IPS-NIHi7 (cell line): ENCODE measurements around the gene PHKA2.
A peak's percentile ranks its signal among the peaks of the same experiment; 100 is the strongest.
"Not testable (repeated sequence)": the region's sequence is repeated elsewhere in the genome, so short reads cannot be mapped to it uniquely, and the experiment has no call there.

Experiments
- DNase-seq: peaks from one replicate; pipeline ENCODE4 v3.0.0; 2012; ENCODE audit warnings: mixed read lengths; ENCODE audit errors: extremely low spot score

PHKA2 gene

DNA sequence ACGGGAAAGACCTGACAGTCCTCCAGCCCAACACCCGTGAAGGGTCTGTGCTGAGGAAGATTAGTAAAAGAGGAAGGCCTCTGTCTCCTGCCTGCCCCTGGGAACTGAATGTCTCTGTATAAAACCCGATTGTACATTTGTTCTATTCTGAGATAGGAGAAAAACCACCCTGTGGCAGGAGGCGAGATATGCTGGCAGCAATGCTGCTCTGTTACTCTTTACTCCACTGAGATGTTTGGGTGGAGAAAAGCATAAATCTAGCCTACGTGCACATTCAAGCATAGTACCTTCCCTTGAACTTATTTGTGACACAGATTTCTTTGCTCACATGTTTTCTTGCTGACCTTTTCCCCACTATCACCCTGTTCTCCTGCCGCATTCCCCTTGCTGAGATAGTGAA is 3.7 kb downstream of the PHKA2 start:
- not testable (repeated sequence) for DNase-seq

DNA sequence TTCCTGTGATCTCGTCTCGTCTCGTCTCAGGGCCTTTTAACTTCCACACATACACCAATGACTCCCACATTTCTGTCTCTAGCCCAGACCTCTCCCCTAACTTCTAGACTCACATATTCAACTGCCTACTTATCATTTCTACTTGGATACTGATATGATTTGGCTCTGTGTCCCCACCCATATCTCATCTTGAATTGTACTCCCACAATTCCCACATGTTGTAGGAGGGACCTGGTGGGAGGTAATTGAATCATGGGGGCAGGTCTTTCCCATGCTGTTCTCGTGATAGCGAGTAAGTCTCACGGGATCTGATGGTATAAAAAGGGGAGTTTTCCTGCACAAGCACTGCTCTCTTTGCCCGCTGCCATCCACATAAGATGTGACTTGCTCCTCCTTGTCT is 8.9 kb downstream of the PHKA2 start:
- DNase-seq, result no peak

DNA sequence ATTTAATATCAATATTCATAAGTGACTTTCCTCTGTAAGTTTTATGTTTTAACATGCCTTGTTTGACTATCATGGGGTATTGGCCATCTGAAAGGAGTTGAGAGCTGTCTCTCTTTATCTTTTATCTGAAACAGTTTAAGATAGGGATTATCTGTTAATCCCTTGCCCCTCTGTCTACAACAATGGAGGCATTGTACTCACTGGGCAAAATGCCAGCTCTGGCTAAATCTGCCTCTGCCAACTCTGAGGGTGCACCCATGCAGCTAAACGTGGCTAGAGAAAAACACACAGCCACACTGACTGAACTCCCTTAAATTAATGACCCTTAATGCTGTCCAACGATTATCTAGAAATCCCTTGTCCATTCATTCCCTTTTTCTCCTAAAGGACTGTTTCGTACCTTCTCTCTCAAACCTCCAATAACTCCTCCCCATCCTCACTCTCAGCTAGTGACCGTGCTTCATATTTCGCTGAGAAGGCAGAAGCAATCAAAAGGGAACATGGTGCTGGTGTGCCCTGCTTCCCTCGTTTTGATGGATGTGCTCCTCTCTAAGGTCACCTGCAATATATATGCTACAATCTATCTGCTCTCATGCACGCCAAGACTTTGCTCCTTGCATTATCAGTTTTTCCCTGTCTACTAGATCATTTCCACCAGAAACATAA is 10.3 kb downstream of the PHKA2 start:
- no peak for DNase-seq

DNA sequence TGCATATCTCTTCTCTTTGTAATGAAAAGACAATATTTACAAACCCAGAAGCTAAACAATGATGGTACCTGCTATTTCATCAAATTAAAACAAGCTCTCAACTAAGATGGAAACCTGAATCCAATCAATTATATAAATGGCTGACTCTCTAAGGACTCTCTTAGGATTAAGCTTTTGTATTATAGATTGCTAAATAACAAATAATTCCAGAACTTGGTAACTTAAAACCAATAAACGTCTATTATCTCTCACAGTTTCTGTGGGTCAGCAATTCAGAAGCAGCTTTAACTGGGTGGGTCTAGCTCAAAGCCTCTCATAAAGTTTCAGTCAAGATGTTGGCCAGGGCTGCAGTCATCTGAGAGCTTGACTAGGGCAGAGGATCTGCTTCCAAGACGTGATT is 12.4 kb downstream of the PHKA2 start:
- DNase-seq, result no peak

DNA sequence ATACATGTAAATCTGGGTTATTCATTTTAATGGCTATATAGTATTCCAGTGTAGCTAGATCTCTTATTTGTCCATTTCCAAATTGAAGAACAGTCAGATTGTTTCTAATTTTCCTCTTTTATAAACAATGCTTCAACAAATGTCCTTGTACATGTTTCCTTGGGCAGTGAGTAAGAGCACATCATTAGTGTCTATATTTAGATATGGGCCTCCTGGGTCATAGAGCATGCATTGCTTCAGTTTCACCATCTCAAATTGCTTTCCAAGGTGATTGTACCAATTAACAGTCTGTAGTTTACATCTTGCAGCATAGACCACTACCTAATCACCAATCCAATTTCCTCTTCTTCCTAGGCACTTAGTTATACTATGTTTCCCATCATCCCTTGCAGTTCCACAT is 13.4 kb downstream of the PHKA2 start:
- DNase-seq, result no peak

DNA sequence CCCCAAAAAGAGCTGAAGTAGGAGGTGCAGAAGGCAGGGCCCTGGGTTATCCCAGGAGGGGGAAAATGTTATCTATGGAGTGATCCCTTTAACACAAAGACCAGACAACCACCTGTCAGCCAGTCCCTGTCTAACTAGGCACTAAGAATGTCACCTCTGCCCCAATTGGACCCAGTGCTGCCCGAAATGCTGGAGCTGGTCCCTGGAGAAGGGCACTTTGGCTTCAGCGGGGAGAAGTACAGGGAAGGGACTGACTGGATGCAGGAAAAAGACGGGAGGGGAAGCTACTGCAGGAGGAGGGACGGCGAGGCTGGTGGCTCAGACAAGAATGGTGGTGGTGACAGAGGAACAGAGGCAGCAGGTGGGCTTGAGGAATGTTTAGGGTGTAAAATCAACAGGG is 17.3 kb downstream of the PHKA2 start:
- no peak for DNase-seq

DNA sequence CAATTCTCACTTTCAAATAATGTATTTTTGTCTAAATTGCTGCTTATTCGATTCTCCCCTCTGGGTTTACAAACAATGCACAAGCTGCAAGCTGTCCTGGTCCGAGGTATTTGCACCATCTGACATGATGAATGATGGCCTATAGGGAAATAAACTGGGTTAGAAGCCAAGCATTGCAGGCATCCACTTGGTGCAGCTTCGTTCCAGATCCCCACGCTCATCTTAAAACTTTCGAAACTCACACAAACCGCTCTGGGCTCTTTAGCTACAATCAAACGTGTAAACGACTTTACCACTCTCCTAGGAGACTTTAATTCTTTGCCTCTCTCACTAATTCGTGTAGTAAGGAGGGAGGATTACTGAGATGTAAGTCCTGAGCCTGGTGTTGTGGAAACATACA is 19.0 kb downstream of the PHKA2 start:
- DNase-seq, result no peak

DNA sequence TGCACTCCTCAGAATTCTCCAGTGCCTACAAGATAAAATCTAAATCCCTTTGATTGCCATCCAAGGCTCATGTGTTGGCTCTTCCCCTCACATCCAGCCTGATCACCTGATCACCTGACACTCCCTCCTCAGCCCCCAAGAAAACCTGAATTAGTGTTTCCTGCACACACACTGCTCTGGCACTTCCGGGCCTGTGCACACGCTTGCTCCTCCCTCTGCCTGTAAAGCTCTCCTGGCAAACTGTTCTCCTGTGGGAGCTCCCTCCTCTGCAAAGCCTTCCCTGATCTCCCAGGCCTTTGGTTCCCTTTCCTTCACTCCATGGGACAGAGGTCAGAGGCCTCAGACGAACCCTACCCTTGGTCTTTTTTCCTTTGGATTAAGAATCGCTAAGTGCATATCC is 19.9 kb downstream of the PHKA2 start:
- no peak for DNase-seq

DNA sequence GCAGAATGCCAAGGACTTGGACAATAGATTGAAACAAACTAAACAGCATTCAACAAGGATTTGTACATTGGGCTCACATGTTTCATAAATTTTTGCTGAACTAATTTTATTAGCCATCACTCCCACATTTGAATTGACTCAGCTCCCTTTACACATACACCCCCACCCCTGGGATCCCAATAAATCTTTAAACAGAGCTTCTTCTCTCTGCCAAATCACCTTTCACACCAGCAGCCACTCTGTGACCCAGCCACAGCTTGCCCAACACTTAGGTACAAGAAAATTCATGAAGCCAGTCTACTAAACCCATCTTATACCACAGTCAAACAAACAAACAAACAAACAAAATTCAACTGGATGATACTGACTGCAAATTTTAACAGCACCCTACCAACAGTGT is 21.6 kb downstream of the PHKA2 start:
- no peak for DNase-seq

DNA sequence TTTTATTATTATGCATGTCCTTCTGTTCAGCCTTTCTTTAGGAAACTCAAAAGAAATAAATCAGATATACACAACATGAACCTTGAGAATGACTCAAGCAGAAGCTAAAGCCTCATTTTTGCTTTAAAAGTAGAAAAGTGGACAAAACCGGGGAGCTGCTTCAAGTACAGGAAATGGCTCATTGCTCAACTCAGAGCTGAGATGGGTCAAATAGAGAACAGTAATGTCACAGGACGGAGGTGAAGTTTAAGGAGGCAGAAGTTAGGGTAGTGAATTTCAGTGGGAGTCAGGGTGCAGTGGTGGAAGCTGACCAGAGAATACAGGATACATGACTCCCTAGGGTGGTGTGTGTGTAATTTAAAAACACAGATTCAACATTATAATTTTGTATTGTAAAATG is 22.2 kb downstream of the PHKA2 start:
- no peak for DNase-seq

DNA sequence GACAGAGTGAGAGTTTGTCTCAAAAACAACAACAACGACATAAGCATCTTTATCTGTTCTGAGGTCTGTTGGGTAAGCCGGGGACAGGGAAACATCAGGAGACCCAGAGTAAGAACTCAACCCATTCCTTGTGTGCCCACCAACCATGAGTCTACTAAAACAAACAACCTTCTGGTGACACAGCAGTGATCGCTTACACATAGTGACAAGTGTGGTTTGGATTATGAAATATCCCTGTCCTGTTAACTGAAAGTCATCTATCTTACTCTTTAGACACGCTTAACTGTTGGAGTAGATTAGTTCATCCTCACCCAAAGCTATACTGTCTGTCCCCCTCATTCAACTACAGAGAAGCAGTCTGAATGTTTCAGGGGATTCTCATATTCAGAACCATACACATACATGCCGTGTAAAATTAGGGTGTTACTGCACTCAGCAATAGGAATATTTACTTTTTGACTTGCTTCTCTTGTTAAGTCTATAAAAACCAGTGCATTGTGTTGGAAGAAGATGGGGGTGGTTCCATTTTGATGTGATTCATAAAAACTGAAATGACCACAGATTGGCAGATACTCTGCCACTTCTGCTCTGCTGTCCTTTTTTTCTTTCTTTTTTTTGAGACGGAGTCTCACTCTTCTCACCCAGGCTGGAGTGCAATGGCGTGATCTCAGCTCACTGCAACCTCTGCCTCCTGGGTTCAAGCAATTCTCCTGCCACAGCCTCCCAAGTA is 27.4 kb downstream of the PHKA2 start:
- no peak for DNase-seq

DNA sequence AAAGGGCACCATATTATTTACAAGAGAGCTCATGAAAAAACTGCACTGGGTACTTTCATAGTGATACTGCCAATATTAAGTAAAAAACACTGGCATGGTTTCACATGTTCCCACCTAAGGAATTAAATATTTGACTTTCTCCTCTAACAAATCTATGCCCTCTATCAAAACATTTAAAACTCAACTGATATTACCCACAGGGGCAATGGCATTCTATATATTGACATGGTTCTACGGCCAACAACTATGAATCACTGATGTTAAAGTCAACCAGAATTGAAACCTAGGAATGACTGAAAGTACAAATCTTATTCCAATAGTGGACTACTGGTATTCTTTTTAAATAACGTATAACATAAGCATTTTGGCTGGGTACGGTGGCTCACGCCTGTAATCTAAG is 28.2 kb downstream of the PHKA2 start:
- no peak for DNase-seq

DNA sequence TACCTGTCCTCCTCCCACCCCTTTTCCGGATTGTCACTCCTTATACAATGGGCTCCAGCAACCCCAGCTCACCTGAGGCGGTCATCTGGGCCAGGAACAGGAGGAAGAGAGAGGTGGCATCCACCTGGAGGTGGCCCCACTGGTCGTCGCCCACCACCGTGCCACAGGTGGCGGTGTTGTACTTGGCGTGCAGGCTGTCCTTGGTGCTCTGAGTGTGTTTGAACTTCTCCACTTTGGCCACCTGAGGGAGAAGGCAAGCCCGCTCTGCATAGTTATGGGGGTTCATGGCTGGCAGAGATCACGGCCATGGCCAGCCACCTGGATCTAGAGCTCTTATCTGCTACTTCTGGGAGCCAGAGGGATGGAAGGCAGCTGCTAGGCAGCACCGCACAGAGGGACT is 32.9 kb downstream of the PHKA2 start:
- peak; percentile 39 for DNase-seq

DNA sequence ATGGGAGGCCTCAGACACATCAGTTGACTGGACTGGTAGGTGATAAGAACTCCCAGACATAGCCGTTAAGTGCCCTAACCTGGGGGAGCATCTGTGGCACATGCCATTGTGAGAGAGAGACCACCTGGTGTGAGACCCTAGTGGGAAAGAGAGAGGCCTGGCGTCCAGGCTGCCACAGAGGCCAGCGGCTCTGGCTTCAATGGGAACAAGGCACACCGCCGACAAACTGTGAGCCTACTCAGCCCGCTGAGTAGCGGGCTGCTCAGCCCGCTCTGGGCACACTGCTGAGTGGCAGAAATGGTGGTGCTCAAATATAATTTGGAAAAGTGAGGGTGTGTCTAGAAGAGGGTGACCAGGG is 34.0 kb downstream of the PHKA2 start:
- DNase-seq, result no peak

DNA sequence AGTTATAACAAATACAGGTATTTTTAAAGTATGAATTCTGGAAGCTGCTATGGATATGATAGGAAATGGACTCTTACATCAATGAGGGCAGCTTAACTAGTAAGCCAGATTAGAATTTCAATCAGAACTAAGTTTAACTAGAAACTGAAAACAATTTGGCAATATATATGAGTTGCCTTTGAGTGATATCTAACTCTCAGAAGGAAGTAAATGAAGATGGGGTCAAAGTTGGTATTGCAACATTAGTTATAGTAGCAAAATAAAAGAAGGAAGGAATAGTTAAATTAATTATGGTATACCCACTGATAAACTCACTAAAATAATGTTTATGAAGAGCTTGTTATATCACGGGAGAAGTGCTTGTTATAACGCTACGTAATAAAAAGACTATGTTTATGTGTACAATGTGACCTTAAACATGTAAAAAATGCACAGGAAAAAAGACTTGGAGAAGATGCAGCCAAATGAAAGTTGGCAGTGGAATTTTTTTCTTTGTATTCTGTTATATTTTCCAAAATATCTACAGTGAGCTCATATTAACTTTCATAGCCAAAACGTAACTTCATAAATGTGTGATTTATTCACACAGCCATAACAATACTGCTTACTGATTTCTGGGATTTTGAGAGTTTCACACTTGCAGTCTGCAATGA is 34.5 kb downstream of the PHKA2 start:
- no peak for DNase-seq

DNA sequence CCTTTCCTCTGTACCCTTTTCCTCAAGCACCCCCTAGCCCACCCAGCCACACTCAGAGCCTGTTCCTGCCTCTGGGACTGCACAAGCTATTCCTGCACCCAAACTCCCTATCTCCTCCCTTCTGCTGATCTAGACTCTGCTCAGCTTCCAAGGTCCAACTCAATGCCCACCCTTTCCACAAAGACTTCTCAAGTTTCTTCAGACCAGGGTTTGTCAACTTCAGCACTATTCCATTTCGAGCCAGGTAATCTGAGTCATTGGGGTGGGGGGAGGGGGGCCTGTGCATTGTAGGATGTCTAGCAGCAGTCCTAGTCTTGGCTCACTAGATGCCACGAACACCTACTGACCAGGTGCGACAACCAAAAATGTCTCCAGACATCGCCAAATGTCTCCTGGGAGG is 37.3 kb downstream of the PHKA2 start:
- DNase-seq, result no peak

DNA sequence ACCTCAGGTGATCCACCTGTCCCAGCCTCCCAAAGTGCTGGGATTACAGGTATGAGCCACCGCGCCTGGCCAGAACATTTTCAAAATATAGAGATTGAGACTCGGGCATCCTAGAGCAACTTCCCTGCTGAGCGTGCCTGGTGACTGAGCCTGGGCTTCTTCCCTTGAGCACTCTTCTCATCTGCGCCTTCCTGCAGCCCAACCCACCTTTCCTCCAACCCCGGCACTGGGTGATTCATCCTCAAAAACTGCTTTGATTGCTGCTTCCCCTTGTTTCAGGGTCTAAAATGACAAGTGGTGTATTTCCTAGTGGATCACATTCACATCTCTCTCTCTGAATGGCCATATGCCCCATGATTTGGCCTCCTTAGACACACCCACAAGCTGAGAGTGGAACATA is 37.8 kb downstream of the PHKA2 start:
- no peak for DNase-seq

DNA sequence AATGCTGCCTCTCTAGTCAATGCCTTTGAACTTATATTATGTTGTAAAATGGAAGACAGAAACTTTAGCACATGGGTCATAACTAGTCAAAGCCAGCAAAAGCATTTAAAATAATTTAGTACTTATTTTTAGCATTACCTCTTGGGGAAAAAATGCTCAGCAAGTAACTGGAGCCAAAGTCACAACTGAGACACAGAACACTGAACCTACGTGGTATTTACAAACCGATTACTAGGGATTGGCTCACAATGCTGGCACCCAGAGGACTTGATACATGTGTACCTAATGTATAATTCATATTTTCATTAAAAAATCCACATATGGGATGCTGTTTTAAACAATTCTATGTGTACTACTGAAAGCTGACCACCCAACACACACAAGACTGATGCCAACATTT is 38.4 kb downstream of the PHKA2 start:
- no peak for DNase-seq

DNA sequence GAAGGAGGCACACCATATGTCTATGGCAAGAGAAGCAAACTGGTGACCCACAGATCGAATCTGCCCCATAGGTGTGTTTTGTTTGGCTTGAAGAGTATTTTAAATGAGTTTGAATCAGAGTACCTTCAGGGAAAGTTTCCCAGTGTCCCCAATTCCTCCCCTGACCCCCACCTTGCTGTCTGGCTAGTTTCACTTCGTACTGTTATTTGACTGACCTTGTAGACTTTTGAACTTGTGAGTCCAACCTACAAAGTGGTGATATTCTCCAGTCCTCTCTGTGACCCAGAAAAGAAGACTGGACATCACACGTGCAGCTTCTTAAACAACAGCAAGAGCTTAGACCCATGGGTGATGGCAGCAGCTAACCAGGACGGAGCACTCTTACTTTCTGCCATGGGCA is 39.4 kb downstream of the PHKA2 start:
- DNase-seq, result no peak

DNA sequence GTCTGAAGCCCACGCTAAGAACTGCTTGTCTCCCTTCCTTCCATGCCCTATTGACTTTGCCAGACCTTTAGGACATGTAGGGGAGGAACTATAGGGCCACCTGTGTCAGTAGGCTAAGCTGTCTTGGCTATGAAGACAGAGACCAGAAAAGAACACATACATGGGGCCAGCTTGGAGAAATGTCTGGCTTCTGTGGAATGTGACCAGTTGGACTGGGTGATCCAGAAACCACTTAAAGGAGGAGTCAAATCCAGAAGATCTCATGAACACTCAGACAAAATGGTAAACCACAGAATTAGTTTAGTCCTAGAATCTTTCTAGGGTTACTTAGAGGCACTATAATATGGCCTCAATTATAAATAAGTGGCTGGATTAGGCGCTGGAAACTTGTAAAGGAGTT is 42.0 kb downstream of the PHKA2 start:
- DNase-seq, result no peak

DNA sequence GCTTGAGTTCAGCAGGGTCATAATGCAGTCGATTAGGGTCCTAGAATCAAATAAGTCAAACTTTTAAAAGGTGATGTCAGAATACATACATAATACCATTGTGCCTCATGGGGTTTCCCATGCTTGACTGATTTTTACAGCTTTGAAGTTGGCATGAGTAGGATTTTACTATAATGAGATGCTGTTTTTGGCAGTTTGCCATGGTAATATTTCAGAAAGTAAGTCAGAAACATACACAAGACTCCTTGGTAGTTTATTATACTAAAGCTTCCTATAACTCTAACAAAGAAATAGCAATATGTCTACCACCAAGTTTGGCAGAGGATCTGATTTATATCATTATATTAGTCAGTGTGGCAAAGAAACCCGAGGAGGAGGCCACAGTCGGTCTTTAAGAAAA is 45.2 kb downstream of the PHKA2 start:
- no peak for DNase-seq

DNA sequence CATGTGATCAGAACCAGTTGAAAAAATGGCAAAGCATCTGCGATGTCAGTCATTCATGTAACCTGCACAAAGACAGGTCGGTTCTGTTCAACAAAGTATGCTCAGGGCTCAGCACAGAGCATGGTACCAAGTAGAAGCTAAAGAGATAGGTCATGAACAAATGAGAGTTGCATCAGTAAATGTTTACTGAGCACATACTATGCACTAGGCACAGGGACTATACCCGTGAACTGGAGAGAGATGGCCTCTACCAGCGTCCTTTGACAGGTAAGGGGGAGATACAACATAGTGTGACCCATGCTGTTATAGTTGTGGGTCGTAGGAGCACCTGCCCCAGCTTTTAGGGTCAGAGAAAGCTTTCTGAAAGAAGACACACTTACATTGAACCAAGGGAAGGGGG is 46.7 kb downstream of the PHKA2 start:
- DNase-seq, result no peak

DNA sequence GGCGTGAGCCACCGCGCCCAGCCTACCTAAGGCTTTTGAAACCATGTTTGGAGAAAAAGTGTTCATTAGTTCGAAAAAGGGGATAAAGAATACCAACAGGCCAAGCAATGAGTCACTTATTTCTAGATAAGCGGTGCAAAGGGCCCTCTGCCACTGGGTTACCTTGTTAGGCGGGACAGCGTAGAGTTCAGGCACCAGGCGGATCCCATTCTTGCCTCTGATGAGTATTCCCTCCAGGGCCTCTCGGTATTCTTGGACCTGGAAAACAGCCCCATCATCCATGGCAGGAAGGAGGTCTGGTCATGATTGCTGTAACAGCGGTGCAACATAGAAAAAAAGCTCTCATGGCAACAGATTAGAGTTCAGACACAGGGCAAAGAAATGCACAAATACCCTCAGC is 48.0 kb downstream of the PHKA2 start:
- no peak for DNase-seq
